ENCODE measurements around the gene PACRG. TPM values are rescaled to one million over a fixed set of nuclear protein-coding genes. Genes with fewer than 3 reads are reported as not detected.

The PACRG gene
- total and polyA plus RNA-seq, 2 of the 8 experiments (the other 6 are each of a cell fraction or from before 2014, with no cell fraction given): 0.44 to 0.54 TPM

GRCh38 chr6:162887981-162888689 lies 160.4 kb downstream of the PACRG start:
- ChIA-PET POLR2A (ENCODE audit: partially characterized antibody) (no interaction called here), CTCF (ENCODE audit: partially characterized antibody) (no interaction called here)
- H3K27ac ChIP-seq (ENCODE audit: low read depth, low read length): no peak overlapping the region
- H4K91ac ChIP-seq (replicated peaks; ENCODE audit: insufficient read length, low read length): no peak overlapping the region
- no peak overlapping the region for H3K14ac ChIP-seq (ENCODE audit: insufficient read length)
- no peak overlapping the region for H2BK5ac ChIP-seq (ENCODE audit: low read depth, low read length)
- H3K18ac ChIP-seq (ENCODE audit: extremely low read depth, low read length): no peak overlapping the region
- WGBS, 2 experiments (ENCODE audit: extremely low coverage in 1 of 2, insufficient coverage in 1 of 2, insufficient read length in 1 of 2, insufficient replicate concordance in 2 of 2, low coverage in 1 of 2, low lambda C conversion rate in 2 of 2, missing lambda C conversion rate in 1 of 2): 96% methylated on average over 15 of the region's 15 CpGs; no CpG with 5 or more reads in 1 of the 2 experiments
- no peaks in the 10 kb centered on the region for H3K36me3 ChIP-seq (ENCODE audit: control insufficient read depth in 2 of 4, insufficient read depth in 4 of 4, low read length in 3 of 4)
- H3K9me3 ChIP-seq (ENCODE audit: insufficient read depth in 2 of 2, low read depth in 1 of 2, low read length in 1 of 2): no peaks in the 10 kb centered on the region
- no peak overlapping the region for H2AK5ac ChIP-seq (ENCODE audit: low read depth, low read length)
- H3K9ac ChIP-seq (replicated peaks in 1 of 4; ENCODE audit: extremely low read depth in 1 of 4, low read depth in 3 of 4, low read length in 3 of 4): no peak overlapping the region
- no peak overlapping the region for H3K4me2 ChIP-seq (ENCODE audit: insufficient read depth in 1 of 2, low read depth in 2 of 2, low read length in 2 of 2)
- H3K4me1 ChIP-seq (replicated peaks in 1 of 4; ENCODE audit: control insufficient read depth in 3 of 4, insufficient read depth in 4 of 4, low read length in 3 of 4): no peaks in the 10 kb centered on the region
- H3K79me2 ChIP-seq (ENCODE audit: control insufficient read depth in 1 of 2, insufficient read depth in 2 of 2, low read length in 2 of 2): no peaks in the 10 kb centered on the region
- H2AFZ ChIP-seq (ENCODE audit: low read length): no peak overlapping the region
- no peak overlapping the region for H3K4me3 ChIP-seq (ENCODE audit: extremely low read depth in 1 of 4, insufficient read depth in 2 of 4, low read depth in 3 of 4, low read length in 4 of 4)
- H3K23ac ChIP-seq (ENCODE audit: insufficient read length): no peak overlapping the region
- H3K23me2 ChIP-seq (ENCODE audit: low read depth, low read length): no peaks in the 10 kb centered on the region
- H2BK20ac ChIP-seq (ENCODE audit: low read length): no peak overlapping the region
- no peaks in the 10 kb centered on the region for H4K20me1 ChIP-seq (replicated peaks in 1 of 2; ENCODE audit: control insufficient read depth in 1 of 2, insufficient read depth in 2 of 2, low read length in 2 of 2)
- H3K79me1 ChIP-seq (ENCODE audit: low read depth, low read length): no peaks in the 10 kb centered on the region
- no peaks in the 10 kb centered on the region for H3K27me3 ChIP-seq (replicated peaks in 1 of 4; ENCODE audit: control insufficient read depth in 3 of 4, extremely low read depth in 1 of 4, insufficient read depth in 3 of 4, low read length in 3 of 4)
- H2BK120ac ChIP-seq (replicated peaks; ENCODE audit: low read depth, low read length): no peak overlapping the region
- no peak overlapping the region for H2BK12ac ChIP-seq (ENCODE audit: low read depth, low read length)
- no peak overlapping the region for H3K4ac ChIP-seq (replicated peaks; ENCODE audit: insufficient read length, low read depth, low read length)
- DNase-seq (ENCODE audit: low read depth in 1 of 2, low spot score in 2 of 2) (no peak), FAIRE-seq (no peak)
- H4K8ac ChIP-seq (ENCODE audit: extremely low read depth, insufficient read depth, low read length): no peak overlapping the region
- no peak overlapping the region for H4K5ac ChIP-seq (ENCODE audit: insufficient read length, low read depth, low read length)
- H2BK15ac ChIP-seq (ENCODE audit: low read length): peak overlapping the region; percentile 29; the same call in 1 of the 2 replicates
- H3K56ac ChIP-seq (replicated peaks; ENCODE audit: insufficient read length, low read depth, low read length): no peak overlapping the region
- no peak for TF ChIP-seq JUN (IDR thresholded peaks at IDR 0.05; ENCODE audit: low read depth, low read length)
- TF ChIP-seq RNF2 (IDR thresholded peaks at IDR 0.05; ENCODE audit: borderline replicate concordance, low read depth, low read length, missing control alignments, poor library complexity, severe bottlenecking): no peak
- TF ChIP-seq ATF3 (IDR thresholded peaks at IDR 0.05; ENCODE audit: insufficient read depth, low read depth, low read length): no peak
- no peak for TF ChIP-seq TEAD4 (IDR thresholded peaks at IDR 0.05; ENCODE audit: low read depth, low read length)
- no peak for TF ChIP-seq CHD2 (IDR thresholded peaks at IDR 0.05; ENCODE audit: low read length)
- no peak for TF ChIP-seq POU5F1 (IDR thresholded peaks at IDR 0.05; ENCODE audit: low read depth, low read length)
- no peak for TF ChIP-seq SP2 (IDR thresholded peaks at IDR 0.05; ENCODE audit: low read length)
- no peak for TF ChIP-seq POLR2AphosphoS5 (IDR thresholded peaks at IDR 0.05; ENCODE audit: low read depth, low read length)
- no peak for TF ChIP-seq BCL11A (IDR thresholded peaks at IDR 0.05; ENCODE audit: low read depth in 2 of 2, low read length in 2 of 2)
- TF ChIP-seq PHF8 (conservative IDR thresholded peaks at IDR 0.05; ENCODE audit: low read depth, low read length): no peak
- no peak for TF ChIP-seq ATF2 (IDR thresholded peaks at IDR 0.05; ENCODE audit: low read length)
